Kidney epithelial cell (primary cell): Measurements from ENCODE around the gene PEX10. TPM values are rescaled to one million over a fixed set of nuclear protein-coding genes. Genes with fewer than 3 reads are reported as not detected.

Experiments used
- DNase-seq: peaks from one replicate; pipeline ENCODE4 v3.0.0-alpha.2; 2010; ENCODE audit warnings: low read depth
- H3K27me3 ChIP-seq: 2 replicates; pipeline ENCODE4 v1.6.0; 2011; ENCODE audit warnings: low read length; ENCODE audit not compliant: control insufficient read depth, insufficient read depth
- H3K36me3 ChIP-seq: 2 replicates; pipeline ENCODE4 v1.5.1; 2011; ENCODE audit warnings: low read length; ENCODE audit not compliant: control insufficient read depth, insufficient read depth
- H3K4me3 ChIP-seq: 2 replicates; pipeline ENCODE4 v1.5.1; 2011; ENCODE audit warnings: low read depth, mild to moderate bottlenecking, control low read depth, low read length
- CTCF ChIP-seq: IDR thresholded peaks from 2 replicates; pipeline ENCODE4 v1.5.1; 2011; ENCODE audit warnings: mild to moderate bottlenecking, moderate library complexity, low read length, control low read depth, inconsistent platforms; ENCODE audit not compliant: insufficient read depth, poor library complexity, severe bottlenecking
- total RNA-seq: library from RNA; depleted of rRNA; stranded (reverse); fragments of >200 nt; gene quantifications from 2 replicates; pipeline ENCODE4 v1.2.3, GENCODE V29; 2015

PEX10 gene
- total RNA-seq, 1 donor from 2014 or later: 50.4 TPM

GRCh38 chr1:2392686-2393085 lies 19.7 kb downstream of the PEX10 start:
- TF ChIP-seq CTCF: no peak
- Histone ChIP-seq H3K27me3 (no peaks in the 10 kb centered on the region), H3K4me3 (peak overlapping the region; percentile 87), H3K36me3 (no peaks in the 10 kb centered on the region)
- DNase-seq: no peak

- H3K36me3 ChIP-seq: no peaks in the 10 kb centered on the region
- H3K27me3 ChIP-seq: no peaks in the 10 kb centered on the region
- H3K4me3 ChIP-seq: peak overlapping the region; percentile 87
- TF ChIP-seq CTCF: no peak
- DNase-seq: no peak
Measured at GRCh38 chr1:2391931-2392509, 20.3 kb downstream of the PEX10 start.

GRCh38 chr1:2391041-2391930 lies 21.1 kb downstream of the PEX10 start, which contains the start of the genes MORN1 and RER1:
TSS of gene MORN1 (minus strand) at chr1:2391554. CDS start at chr1:2391533, 21 bp downstream.
TSS of gene RER1 (plus strand) at chr1:2391841. CDS start at chr1:2395791, 3,950 bp downstream.
- TF ChIP-seq CTCF: no peak
- no peaks in the 10 kb centered on the region for H3K36me3 ChIP-seq
- peak within 1 kb of the TSS; percentile 87 for H3K4me3 ChIP-seq

GRCh38 chr1:2389644-2390043 lies 22.7 kb downstream of the PEX10 start:
- no peak for TF ChIP-seq CTCF
- no peak for DNase-seq
- Histone ChIP-seq H3K27me3 (no peaks in the 10 kb centered on the region), H3K4me3 (no peak overlapping the region), H3K36me3 (no peaks in the 10 kb centered on the region)

More at GRCh38 chr1:2391041-2391930, 21.1 kb downstream of the PEX10 start, which contains the start of the genes MORN1 and RER1:
- H3K27me3 ChIP-seq: no peaks in the 10 kb centered on the region
- peak; percentile 86 for DNase-seq

GRCh38 chr1:2388004-2388913 lies 24.1 kb downstream of the PEX10 start:
- no peak for DNase-seq
- Histone ChIP-seq H3K4me3 (no peak overlapping the region), H3K27me3 (no peaks in the 10 kb centered on the region), H3K36me3 (no peaks in the 10 kb centered on the region)
- no peak for TF ChIP-seq CTCF
